GM21381 (cell line): ENCODE measurements around the gene KCNJ5.

Experiments
- ATAC-seq: cut with Tn5 transposase; IDR thresholded peaks from one replicate; pipeline ENCODE4 v1.9.1; 2021; ENCODE audit warnings: mild to moderate bottlenecking, moderate library complexity; ENCODE audit not compliant: unreplicated experiment

Gene KCNJ5

GRCh38 chr11:128893578-128894285 is 2.6 kb downstream of the KCNJ5 start:
- ATAC-seq = peak; percentile 63

DNA sequence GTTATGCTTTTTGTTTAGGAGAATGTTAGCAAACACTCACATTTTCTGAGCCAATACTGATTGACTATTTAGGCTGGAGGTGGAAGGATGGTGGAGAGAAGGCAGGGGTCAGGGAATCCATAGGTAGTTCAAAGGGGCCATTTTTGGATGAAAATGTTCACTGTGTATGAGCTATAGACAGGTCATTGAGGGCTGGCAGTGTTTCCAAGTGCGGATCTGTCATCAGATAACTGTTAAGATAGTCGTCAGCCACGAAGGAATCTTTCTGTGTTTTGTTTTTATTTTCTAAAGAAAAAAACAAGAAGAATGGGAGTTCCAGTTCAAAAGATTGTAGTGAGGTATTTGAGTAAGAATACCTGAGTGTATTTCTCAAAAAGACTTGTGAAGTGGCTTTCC is 3.1 kb downstream of the KCNJ5 start:
- ATAC-seq = no peak

GRCh38 chr11:128894685-128895084 is 3.5 kb downstream of the KCNJ5 start:
- ATAC-seq = no peak

- no peak for ATAC-seq
Observed at GRCh38 chr11:128895526-128895925, 4.4 kb downstream of the KCNJ5 start.

- ATAC-seq = no peak
Observed at GRCh38 chr11:128896356-128896755, 5.2 kb downstream of the KCNJ5 start.

DNA sequence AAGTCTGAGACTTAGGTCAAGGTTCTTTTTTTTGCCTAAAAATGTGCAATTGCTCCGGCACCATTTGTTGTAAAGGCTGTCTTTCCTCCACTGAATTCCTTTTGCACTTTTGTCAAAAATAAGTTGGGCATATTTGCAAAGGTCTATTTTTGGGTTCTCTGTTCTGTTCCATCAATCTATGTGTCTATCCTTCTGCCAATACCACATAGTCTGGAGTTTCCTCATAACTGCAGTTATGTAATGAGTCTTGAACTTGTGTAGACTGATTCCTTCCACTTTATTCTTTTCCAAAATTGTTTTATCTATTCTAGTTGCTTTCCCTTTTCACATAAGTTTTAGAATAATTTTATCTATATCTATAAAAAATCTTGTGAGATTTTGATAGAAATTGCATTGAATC is 6.7 kb downstream of the KCNJ5 start:
- no peak for ATAC-seq

GRCh38 chr11:128898580-128899344 is 7.6 kb downstream of the KCNJ5 start:
- no peak for ATAC-seq

GRCh38 chr11:128900468-128900867 is 9.3 kb downstream of the KCNJ5 start:
- no peak for ATAC-seq

DNA sequence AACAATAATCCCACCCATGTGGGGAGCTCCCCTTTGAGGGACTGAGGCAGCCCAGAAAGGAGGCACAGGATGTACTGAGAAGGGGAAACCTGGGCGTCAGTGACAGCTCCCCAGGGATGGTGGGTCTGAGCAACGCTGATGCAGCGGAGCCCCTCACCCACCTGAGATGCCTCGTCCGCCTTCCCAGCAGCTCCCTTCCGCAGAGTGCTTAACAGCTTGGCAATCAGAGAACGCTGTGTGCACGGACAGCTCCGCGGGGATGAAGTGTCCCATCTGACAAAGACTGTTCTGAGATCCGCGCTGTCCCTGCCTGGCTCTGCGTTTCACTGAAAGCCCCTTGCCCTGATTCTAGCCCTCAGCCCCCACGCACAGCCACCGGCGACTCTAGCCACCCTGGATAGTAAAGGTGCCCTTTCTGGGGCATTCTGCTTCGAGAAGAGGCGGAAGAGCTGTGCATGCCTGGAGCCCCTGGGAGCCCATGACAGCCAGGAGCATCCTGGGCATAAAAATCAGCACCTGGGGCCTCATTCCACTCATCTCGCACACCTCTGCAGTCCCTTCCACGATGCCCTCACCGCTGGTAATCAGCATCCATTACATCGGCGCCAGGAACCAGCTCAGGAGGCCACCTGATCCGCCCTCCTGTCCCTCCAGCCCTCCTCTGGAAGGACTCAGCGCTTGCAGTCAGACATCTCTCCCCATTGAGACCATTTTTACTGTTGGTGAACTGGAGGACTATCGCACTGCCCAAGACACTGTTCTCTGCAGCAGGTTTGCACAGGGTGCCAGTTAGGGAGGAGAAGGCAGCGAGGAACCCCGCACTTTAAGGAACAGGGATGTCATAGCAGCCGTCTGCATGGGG is 10.7 kb downstream of the KCNJ5 start:
- ATAC-seq = no peak

DNA sequence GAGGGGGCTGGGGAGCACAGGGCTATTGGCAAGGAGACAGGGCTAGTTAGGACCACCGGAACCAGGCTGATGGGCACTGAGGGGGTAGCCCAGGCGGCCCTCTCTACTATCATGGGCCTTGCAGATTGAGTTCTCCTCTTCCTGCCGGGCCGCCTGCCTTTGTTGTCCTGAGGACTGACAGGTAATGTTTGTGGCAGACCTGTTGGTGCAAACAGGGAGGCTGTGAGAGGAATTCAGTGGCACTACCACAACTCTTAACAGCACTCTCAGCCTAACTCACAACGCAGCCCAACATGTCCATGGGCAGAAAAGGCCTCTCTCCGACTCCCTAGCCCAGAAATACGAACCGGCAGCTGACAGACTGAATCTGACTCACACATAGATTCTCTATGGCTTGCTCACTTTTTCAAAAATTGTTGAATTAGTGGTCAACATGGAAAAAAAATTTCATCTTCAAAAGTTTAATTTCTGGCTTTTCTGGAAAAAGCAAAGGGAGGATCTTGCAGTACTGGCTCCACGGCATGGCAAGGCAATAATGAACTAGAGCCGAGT is 11.4 kb downstream of the KCNJ5 start:
- ATAC-seq = no peak

GRCh38 chr11:128903248-128904061 is 12.3 kb downstream of the KCNJ5 start:
- ATAC-seq = no peak

DNA sequence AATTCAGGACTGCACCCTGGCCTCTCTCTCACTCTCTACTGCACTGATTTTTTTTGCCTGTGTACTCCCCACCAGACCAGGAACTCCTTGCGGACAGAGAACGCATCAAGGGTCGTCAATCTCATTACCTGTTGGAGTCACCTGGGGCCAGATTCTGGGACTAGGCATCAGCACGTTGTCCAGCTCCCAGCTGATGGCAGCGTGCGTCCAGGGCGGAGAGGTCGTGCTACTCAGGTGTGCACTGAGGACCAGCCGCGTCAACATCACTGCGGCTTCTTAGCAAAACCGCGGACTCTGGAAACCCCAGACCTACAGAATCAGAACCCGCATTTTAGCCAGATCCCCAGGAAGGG is 13.1 kb downstream of the KCNJ5 start:
- ATAC-seq = no peak

GRCh38 chr11:128904656-128905344 is 13.6 kb downstream of the KCNJ5 start:
- ATAC-seq = peak; percentile 48

DNA sequence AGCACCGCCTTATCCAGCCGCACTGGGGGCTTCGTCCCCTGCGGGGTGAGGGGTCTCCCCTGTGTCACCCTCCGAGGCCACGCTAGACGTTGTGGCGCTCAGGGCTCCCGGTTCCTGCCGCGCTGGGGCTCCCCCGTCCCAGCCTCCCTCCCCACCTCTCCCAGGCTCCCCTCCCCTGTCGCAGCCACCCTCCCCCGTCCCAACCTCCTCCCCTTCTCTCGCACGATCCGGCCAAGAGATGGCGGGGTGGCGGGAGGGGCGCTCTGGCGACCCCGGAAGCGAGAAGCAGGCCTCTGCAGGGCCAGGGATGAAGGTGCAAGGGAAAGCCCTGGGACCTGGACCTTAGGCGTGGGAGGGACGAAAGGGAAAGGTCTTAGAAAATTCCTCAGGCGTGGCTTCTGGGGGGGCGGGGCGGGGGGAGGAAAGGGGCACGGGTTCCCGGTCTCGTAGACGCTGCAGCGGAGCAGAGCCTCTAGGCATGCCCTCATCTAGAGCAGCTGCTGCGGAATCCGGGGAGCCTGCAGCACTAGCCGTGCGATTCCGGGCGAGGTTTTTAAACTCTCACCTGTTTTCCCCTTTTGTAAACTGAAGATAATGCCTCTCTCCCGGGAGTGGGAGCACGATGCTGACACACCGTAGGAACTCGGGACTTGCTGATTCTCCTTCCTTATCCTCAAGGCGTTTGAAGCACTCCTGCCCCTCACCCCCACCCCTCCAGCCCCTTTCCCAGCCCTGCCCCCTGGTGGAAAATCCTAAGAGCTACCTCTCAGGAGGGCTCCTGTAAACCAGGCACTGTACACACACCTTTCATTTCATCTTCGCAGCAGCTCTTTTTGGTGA is 14.4 kb downstream of the KCNJ5 start:
- peak; percentile 42 for ATAC-seq

DNA sequence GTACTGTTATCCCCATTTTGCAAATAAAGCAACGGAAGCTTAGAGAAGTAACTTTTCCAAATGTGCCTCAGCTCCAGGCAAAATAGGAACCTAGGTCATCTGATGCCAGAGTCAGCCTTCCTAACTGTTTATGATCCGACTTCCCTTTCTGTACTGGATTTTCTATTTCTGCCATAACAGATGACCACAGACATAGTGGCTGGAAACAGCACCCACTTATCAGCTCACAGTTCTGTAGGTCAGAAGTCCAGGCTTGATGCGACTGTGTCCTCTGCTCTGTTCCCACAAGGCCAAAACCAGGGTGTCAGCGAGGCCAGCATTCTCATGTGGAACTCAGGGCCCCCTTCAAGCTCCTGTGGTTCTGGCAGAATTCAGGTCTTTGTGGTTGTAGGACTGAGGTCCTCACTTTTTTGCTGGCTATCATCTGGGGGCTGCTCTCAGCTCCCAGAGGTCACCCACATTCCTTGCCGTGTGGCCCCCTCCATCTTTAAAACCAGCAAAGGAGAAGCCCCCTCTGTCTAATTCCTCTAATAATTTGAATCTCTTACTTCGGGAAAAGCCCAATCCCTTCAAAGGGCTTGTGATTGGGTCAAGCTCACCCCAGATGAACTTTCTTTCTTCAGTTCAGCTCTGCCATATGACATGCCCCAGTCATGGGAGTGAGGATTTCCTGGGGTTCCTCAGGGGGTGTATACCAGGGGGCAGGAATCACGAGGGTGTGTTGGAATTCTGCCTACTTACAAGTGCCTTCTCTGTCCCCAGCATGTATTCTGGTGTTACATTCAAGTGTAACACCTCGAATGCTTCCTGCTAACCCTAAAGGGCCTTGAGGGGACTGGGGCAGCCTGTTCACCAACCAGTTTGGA is 15.3 kb downstream of the KCNJ5 start:
- ATAC-seq = no peak

DNA sequence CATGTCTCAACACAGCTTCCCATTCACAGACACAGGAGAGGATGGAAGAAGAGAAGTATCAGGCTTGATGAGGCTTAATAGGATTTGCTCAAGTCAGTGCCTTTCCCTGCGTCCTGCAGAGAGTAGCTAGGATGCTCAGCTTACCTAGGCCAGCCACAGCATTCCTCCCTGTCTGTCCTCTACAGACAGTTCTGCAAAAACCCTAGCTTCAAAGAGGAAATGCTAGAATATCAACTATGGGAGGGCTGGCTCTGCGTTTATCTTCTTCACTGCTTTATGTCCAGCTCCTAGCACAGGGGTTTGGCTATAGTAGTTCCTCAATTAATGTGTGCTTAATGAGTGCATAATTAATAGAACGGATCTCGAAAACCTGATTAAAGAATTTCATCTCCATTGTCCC is 16.4 kb downstream of the KCNJ5 start:
- ATAC-seq = no peak

DNA sequence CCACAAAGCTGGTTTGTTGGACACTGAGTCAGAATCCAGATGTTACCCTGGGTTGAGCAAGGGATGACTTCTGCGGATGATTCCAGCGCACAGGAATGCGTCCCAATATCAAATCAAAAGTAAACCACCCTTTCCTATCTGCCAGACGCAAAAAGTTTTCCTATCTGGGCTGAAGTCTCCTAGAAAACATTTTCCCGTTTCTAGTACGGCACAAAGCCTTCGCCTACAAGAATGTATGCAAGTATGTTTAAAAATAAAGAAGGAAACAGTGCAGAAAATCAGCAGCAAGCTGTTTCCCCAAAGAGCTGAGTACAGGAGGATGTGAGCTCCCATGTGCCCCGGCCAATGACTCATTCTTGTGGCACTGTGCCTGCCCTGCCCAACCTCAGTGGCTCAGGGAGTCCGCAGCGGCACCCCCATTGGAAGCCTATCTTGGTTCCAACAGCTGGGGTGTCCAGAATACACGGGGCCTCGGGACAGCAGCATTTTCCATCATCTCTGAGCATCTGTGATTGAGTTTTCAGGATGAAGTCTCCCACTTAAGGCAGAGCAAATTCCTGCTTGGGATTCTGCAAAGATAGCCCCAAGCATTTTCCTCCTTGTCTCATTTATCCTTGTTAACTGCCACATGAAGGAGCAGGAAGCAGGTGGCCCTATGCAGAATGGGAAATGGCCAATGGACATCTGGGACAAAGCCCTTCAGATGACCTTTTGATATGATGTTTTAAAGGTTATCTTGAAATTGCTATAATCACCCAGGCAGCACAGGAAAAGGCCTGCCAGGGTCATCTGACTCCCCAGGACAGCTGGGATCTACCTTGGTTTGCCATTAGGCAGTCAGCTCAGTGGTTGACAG is 17.5 kb downstream of the KCNJ5 start:
- no peak for ATAC-seq
